A549 (cell line): Measurements from ENCODE around the gene NOTCH3. TPM values are rescaled to one million over a fixed set of nuclear protein-coding genes. Genes with fewer than 3 reads are reported as not detected.

Experiments used
- ATAC-seq, 2 experiments: fragments of 200-7000 bp in 1 of 2; fragments of >200 bp in 1 of 2; cut with Nextera tagmentation in 1 of 2; cut with Tn5 transposase in 1 of 2; 3 replicates each; pipeline versions ENCODE4 v1.8.0 to v1.9.1; 2018 to 2020; ENCODE audit warnings: mild to moderate bottlenecking in 1 of 2, moderate library complexity in 1 of 2
- CTCF ChIA-PET: fragments of 300-600 bp; sonication (Branson Sonifier 250); formaldehyde crosslinking; extraction: SDS; loops from one replicate; lab custom pipeline; 2021; ENCODE audit warnings: antibody characterized with exemption, inconsistent platforms; lab: Yijun Ruan, JAX
- POLR2A ChIA-PET: fragments of 350-600 bp; formaldehyde crosslinking; extraction: SDS; loops from one replicate; lab custom pipeline; 2021; ENCODE audit warnings: antibody characterized with exemption, inconsistent platforms; lab: Yijun Ruan, JAX
- DNase-seq, 2 experiments: peaks; one replicate each; pipeline versions ENCODE4 v3.0.0 to v3.0.0-alpha.2; 2011 to 2016; ENCODE audit warnings: low read depth in 1 of 2, low spot score in 1 of 2
- FAIRE-seq: peaks from 2 replicates; lab custom pipeline; 2011; peaks lifted over from hg19 to GRCh38; lab: Jason Lieb, UNC
- H3K27ac ChIP-seq, 2 experiments: fragments of >200 bp; sonication (Bioruptor Twin); formaldehyde crosslinking; 3 replicates each; pipeline ENCODE4 v1.5.1; 2016 to 2017
- H3K4me1 ChIP-seq: fragments of >200 bp; sonication (Bioruptor Twin); formaldehyde crosslinking; 3 replicates; pipeline ENCODE4 v1.6.1; 2016
- H3K4me2 ChIP-seq: fragments of >200 bp; sonication (Bioruptor Twin); formaldehyde crosslinking; 3 replicates; pipeline ENCODE4 v1.6.1; 2016
- H3K4me3 ChIP-seq: fragments of >200 bp; sonication (Bioruptor Twin); formaldehyde crosslinking; 3 replicates; pipeline ENCODE4 v1.5.1; 2016
- H3K9me3 ChIP-seq: fragments of >200 bp; sonication (Bioruptor Twin); formaldehyde crosslinking; 3 replicates; pipeline ENCODE4 v1.6.1; 2016
- BCL3 ChIP-seq: fragments of >200 bp; sonication (Bioruptor Twin); formaldehyde crosslinking; IDR thresholded peaks from 3 replicates; pipeline ENCODE4 v1.6.1; 2016
- CBX8 ChIP-seq: fragments of 200-600 bp; sonication (generic); IDR thresholded peaks from 2 replicates; pipeline ENCODE4 v1.6.1; 2016
- CHD2 ChIP-seq: fragments of 150-350 bp; IDR thresholded peaks from 2 replicates; pipeline ENCODE4 v1.6.1; 2014; ENCODE audit warnings: low read length; ENCODE audit not compliant: partially characterized antibody
- CTCF ChIP-seq: fragments of >200 bp; sonication (Bioruptor Twin); formaldehyde crosslinking; IDR thresholded peaks from 3 replicates; pipeline ENCODE4 v1.5.1; 2016
- EP300 ChIP-seq, 2 experiments: fragments of >200 bp; sonication (Bioruptor Twin); formaldehyde crosslinking; IDR thresholded peaks; 2 replicates in 1 of 2; 3 replicates in 1 of 2; pipeline ENCODE4 v1.6.1; 2016 to 2017
- ESRRA ChIP-seq: fragments of 150-350 bp; IDR thresholded peaks from 2 replicates; pipeline ENCODE4 v1.6.1; 2014; ENCODE audit warnings: mild to moderate bottlenecking, low read length, borderline replicate concordance
- HMGXB4 ChIP-seq: fragments of 250-450 bp; sonication (Bioruptor Pico); IDR thresholded peaks from 2 replicates; pipeline ENCODE4 v1.5.0; 2021; ENCODE audit warnings: mild to moderate bottlenecking, moderate library complexity, borderline replicate concordance
- HOXA7 ChIP-seq: fragments of 250-450 bp; sonication (Bioruptor Pico); IDR thresholded peaks from 2 replicates; pipeline ENCODE4 v1.5.0; 2020; ENCODE audit warnings: mild to moderate bottlenecking, moderate library complexity
- JUN ChIP-seq, 2 experiments: fragments of >200 bp; sonication (Bioruptor Twin); formaldehyde crosslinking; IDR thresholded peaks; 2 replicates in 1 of 2; 3 replicates in 1 of 2; pipeline ENCODE4 v1.6.1; 2016 to 2017
- JUNB ChIP-seq: fragments of >200 bp; sonication (Bioruptor Twin); formaldehyde crosslinking; IDR thresholded peaks from 2 replicates; pipeline ENCODE4 v1.6.1; 2016
- KDM1A ChIP-seq: fragments of 200-600 bp; sonication (generic); IDR thresholded peaks from 2 replicates; pipeline ENCODE4 v1.6.1; 2016; ENCODE audit warnings: low read depth, mild to moderate bottlenecking
- KDM5A ChIP-seq: fragments of 200-600 bp; sonication (generic); IDR thresholded peaks from 2 replicates; pipeline ENCODE4 v1.6.1; 2016; ENCODE audit warnings: antibody characterized with exemption, mild to moderate bottlenecking
- MYC ChIP-seq: IDR thresholded peaks from 2 replicates; pipeline ENCODE4 v1.6.1; 2012; ENCODE audit warnings: mild to moderate bottlenecking, inconsistent platforms, low read length, improper control_type of control experiment, borderline replicate concordance
- PHF8 ChIP-seq: fragments of 200-600 bp; sonication (generic); IDR thresholded peaks from 2 replicates; pipeline ENCODE4 v1.6.1; 2016; ENCODE audit warnings: low read depth, mild to moderate bottlenecking, antibody characterized with exemption, moderate library complexity, borderline replicate concordance
- POLR2A ChIP-seq: IDR thresholded peaks from 2 replicates; pipeline ENCODE4 v1.6.1; 2012; ENCODE audit warnings: mild to moderate bottlenecking, low read length
- POLR2AphosphoS2 ChIP-seq: conservative IDR thresholded peaks from 2 replicates; pipeline ENCODE4 v1.6.1; 2012; ENCODE audit warnings: low read length, improper control_type of control experiment, inconsistent platforms
- RCOR1 ChIP-seq: fragments of 150-350 bp; IDR thresholded peaks from 2 replicates; pipeline ENCODE4 v1.6.1; 2014; ENCODE audit warnings: antibody characterized with exemption, low read length, low read depth
- RFX5 ChIP-seq: fragments of 450-650 bp; IDR thresholded peaks from 2 replicates; pipeline ENCODE4 v1.7.1; 2014; ENCODE audit warnings: antibody characterized with exemption, mild to moderate bottlenecking, moderate library complexity
- USF2 ChIP-seq: fragments of 450-650 bp; IDR thresholded peaks from 2 replicates; pipeline ENCODE4 v1.6.1; 2014; ENCODE audit warnings: antibody characterized with exemption
- ZNF302 ChIP-seq: fragments of 250-450 bp; sonication (Bioruptor Pico); IDR thresholded peaks from 2 replicates; pipeline ENCODE4 v1.9.0; 2021; ENCODE audit warnings: inconsistent platforms, mild to moderate bottlenecking, moderate library complexity
- WGBS: methylation state at CpG from one replicate; pipeline ENCODE4 v1.1.6; 2017; ENCODE audit errors: missing lambda C conversion rate; 5-methylcytosine and 5-hydroxymethylcytosine counted together
- polyA plus RNA-seq, 4 experiments: library from polyadenylated mRNA; depleted of rRNA in 3 of 4; stranded (reverse); fragments of >200 nt; fragmentation: RNase III in 1 of 4; extraction: RNeasy Plus Mini Kit Qiagen cat#74134 plus additional on column Dnase treatment in 1 of 4; gene quantifications; 2 replicates in 3 of 4; 3 replicates in 1 of 4; pipeline ENCODE4 v1.2.3, GENCODE V29; 2011 to 2017

NOTCH3 gene
- polyA plus RNA-seq, 2 of the 4 experiments (the other 2 are of a cell fraction): 9.5 to 14.7 TPM

- Histone ChIP-seq H3K4me1 (0 out of 3 replicates have a peak, but pooled peaks cover 2% of the 10 kb centered on the region), H3K9me3 (no peaks in the 10 kb centered on the region), H3K4me2 (no peak overlapping the region), H3K4me3 (no peak overlapping the region), H3K27ac (no peak overlapping the region)
- ChIA-PET POLR2A (no interaction called here), CTCF (interaction anchor here (0.6 to 2.4 kb wide), 6 partner anchors 13 to 375 kb away, joined by 3 to 5 read pairs (median 4); no protein-coding TSS in a partner anchor)
- DNase-seq (no peak), FAIRE-seq (no peak), ATAC-seq (no peak)
- WGBS: 92% methylated on average over 24 of the region's 39 CpGs
- TF ChIP-seq JUN (IDR thresholded peaks at IDR 0.05): no peak
- no peak for TF ChIP-seq EP300 (IDR thresholded peaks at IDR 0.05)
- no peak for TF ChIP-seq BCL3
- no peak for TF ChIP-seq USF2
- TF ChIP-seq CHD2: no peak
- TF ChIP-seq CTCF: no peak
- no peak for TF ChIP-seq KDM5A
- TF ChIP-seq JUNB: no peak
- no peak for TF ChIP-seq HMGXB4 (CRISPR knock-in tag)
Measured at GRCh38 chr19:15180451-15181390, 20.1 kb downstream of the NOTCH3 start.

GRCh38 chr19:15178629-15179308 lies 22.0 kb downstream of the NOTCH3 start:
- H3K27ac ChIP-seq: no peak overlapping the region
- no peak for FAIRE-seq
- no peaks in the 10 kb centered on the region for H3K9me3 ChIP-seq
- 0 out of 3 replicates have a peak, but pooled peaks cover 2% of the 10 kb centered on the region for H3K4me1 ChIP-seq
- TF ChIP-seq ESRRA (no peak), CHD2 (no peak), RFX5 (no peak), KDM1A (no peak), RCOR1 (no peak), POLR2AphosphoS2 (no peak), PHF8 (no peak), EP300 (IDR thresholded peaks at IDR 0.05) (no peak), HOXA7 (CRISPR knock-in tag) (no peak), CBX8 (no peak), ZNF302 (CRISPR knock-in tag) (no peak), MYC (no peak), POLR2A (no peak)
- no peak overlapping the region for H3K4me2 ChIP-seq
- no peak for DNase-seq
- WGBS: 88% methylated on average over 20 of the region's 33 CpGs
- no peak for ATAC-seq
- ChIA-PET CTCF (interaction anchor here (1.0 to 3.1 kb wide), 11 partner anchors 11 to 378 kb away, joined by 3 to 14 read pairs (median 5); no protein-coding TSS in a partner anchor), POLR2A (no interaction called here)
- no peak overlapping the region for H3K4me3 ChIP-seq
